ENCODE data around the gene ZNF518A. TPM values are rescaled to one million over a fixed set of nuclear protein-coding genes. Genes with fewer than 3 reads are reported as not detected.

ZNF518A gene
- total and polyA plus RNA-seq, 2 of the 13 experiments (the other 11 are each of a cell fraction or from before 2014, with no cell fraction given): 21.7 to 37.1 TPM

GRCh38 chr10:96089670-96090462 lies 40.2 kb upstream of the ZNF518A start (continued):
- TF ChIP-seq, protein P1, sequence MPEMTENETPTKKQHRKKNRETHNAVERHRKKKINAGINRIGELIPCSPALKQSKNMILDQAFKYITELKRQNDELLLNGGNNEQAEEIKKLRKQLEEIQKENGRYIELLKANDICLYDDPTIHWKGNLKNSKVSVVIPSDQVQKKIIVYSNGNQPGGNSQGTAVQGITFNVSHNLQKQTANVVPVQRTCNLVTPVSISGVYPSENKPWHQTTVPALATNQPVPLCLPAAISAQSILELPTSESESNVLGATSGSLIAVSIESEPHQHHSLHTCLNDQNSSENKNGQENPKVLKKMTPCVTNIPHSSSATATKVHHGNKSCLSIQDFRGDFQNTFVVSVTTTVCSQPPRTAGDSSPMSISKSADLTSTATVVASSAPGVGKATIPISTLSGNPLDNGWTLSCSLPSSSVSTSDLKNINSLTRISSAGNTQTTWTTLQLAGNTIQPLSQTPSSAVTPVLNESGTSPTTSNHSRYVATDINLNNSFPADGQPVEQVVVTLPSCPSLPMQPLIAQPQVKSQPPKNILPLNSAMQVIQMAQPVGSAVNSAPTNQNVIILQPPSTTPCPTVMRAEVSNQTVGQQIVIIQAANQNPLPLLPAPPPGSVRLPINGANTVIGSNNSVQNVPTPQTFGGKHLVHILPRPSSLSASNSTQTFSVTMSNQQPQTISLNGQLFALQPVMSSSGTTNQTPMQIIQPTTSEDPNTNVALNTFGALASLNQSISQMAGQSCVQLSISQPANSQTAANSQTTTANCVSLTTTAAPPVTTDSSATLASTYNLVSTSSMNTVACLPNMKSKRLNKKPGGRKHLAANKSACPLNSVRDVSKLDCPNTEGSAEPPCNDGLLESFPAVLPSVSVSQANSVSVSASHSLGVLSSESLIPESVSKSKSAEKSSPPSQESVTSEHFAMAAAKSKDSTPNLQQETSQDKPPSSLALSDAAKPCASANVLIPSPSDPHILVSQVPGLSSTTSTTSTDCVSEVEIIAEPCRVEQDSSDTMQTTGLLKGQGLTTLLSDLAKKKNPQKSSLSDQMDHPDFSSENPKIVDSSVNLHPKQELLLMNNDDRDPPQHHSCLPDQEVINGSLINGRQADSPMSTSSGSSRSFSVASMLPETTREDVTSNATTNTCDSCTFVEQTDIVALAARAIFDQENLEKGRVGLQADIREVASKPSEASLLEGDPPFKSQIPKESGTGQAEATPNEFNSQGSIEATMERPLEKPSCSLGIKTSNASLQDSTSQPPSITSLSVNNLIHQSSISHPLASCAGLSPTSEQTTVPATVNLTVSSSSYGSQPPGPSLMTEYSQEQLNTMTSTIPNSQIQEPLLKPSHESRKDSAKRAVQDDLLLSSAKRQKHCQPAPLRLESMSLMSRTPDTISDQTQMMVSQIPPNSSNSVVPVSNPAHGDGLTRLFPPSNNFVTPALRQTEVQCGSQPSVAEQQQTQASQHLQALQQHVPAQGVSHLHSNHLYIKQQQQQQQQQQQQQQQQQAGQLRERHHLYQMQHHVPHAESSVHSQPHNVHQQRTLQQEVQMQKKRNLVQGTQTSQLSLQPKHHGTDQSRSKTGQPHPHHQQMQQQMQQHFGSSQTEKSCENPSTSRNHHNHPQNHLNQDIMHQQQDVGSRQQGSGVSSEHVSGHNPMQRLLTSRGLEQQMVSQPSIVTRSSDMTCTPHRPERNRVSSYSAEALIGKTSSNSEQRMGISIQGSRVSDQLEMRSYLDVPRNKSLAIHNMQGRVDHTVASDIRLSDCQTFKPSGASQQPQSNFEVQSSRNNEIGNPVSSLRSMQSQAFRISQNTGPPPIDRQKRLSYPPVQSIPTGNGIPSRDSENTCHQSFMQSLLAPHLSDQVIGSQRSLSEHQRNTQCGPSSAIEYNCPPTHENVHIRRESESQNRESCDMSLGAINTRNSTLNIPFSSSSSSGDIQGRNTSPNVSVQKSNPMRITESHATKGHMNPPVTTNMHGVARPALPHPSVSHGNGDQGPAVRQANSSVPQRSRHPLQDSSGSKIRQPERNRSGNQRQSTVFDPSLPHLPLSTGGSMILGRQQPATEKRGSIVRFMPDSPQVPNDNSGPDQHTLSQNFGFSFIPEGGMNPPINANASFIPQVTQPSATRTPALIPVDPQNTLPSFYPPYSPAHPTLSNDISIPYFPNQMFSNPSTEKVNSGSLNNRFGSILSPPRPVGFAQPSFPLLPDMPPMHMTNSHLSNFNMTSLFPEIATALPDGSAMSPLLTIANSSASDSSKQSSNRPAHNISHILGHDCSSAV (CRISPR knock-in tag; IDR thresholded peaks at IDR 0.05; ENCODE audit: borderline replicate concordance): 0 out of 2 replicates have a peak, but pooled peaks have one; percentile 45
- peak; percentile 99 for TF ChIP-seq GABPB1 (CRISPR knock-in tag; IDR thresholded peaks at IDR 0.05)
- peak; percentile 84 for TF ChIP-seq RBFOX2 (IDR thresholded peaks at IDR 0.05; ENCODE audit: low read depth, low read length)
- peak; percentile 69; the same call in 1 of the 2 replicates for TF ChIP-seq CBX5 (CRISPR knock-in tag; IDR thresholded peaks at IDR 0.05; ENCODE audit: borderline replicate concordance)
- TF ChIP-seq WIZ (CRISPR knock-in tag; IDR thresholded peaks at IDR 0.05): peak; percentile 82; the same call in 1 of the 2 replicates
- TF ChIP-seq, protein P2, sequence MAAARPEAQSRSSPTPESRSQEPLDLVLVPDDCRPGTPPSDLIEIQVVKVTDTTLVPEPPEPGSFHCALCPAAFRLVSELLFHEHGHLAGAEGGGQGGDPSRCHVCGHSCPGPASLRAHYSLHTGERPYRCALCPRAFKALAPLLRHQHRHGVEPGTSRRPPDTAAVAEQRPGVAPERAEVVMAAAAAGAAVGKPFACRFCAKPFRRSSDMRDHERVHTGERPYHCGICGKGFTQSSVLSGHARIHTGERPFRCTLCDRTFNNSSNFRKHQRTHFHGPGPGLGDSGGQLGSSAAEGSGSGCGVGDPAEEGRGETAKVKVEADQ (CRISPR knock-in tag; IDR thresholded peaks at IDR 0.05; ENCODE audit: borderline replicate concordance): peak; percentile 81; the same call in 1 of the 2 replicates
- TF ChIP-seq NR2F6 (IDR thresholded peaks at IDR 0.05): no peak; the same call in 1 of the 2 replicates
- peak; percentile 53 for TF ChIP-seq NR2F6 (CRISPR knock-in tag; IDR thresholded peaks at IDR 0.05)
- peak; percentile 73; the same call in 1 of the 2 replicates for TF ChIP-seq HNF1B (CRISPR knock-in tag; IDR thresholded peaks at IDR 0.05)
- TF ChIP-seq ZNF451 (CRISPR knock-in tag; IDR thresholded peaks at IDR 0.05): peak; percentile 87
- 0 out of 2 replicates have a peak, but pooled peaks have one; percentile 49 for TF ChIP-seq ZBTB44 (CRISPR knock-in tag; IDR thresholded peaks at IDR 0.05)
- TF ChIP-seq ZSCAN21 (CRISPR knock-in tag; IDR thresholded peaks at IDR 0.05; ENCODE audit: borderline replicate concordance): no peak; the same call in none of the 2 replicates
- TF ChIP-seq CCDC6 (CRISPR knock-in tag; IDR thresholded peaks at IDR 0.05): 0 out of 2 replicates have a peak, but pooled peaks have one; percentile 78
- TF ChIP-seq MEIS1 (CRISPR knock-in tag; IDR thresholded peaks at IDR 0.05; ENCODE audit: borderline replicate concordance): 0 out of 2 replicates have a peak, but pooled peaks have one; percentile 22
- TF ChIP-seq ZNF552 (CRISPR knock-in tag; IDR thresholded peaks at IDR 0.05; ENCODE audit: borderline replicate concordance): 0 out of 2 replicates have a peak, but pooled peaks have one; percentile 14
- no peak for TF ChIP-seq RNF2 (conservative IDR thresholded peaks at IDR 0.05; ENCODE audit: low read depth)
